ENCODE data around the gene LZTR1.

The LZTR1 gene

DNA sequence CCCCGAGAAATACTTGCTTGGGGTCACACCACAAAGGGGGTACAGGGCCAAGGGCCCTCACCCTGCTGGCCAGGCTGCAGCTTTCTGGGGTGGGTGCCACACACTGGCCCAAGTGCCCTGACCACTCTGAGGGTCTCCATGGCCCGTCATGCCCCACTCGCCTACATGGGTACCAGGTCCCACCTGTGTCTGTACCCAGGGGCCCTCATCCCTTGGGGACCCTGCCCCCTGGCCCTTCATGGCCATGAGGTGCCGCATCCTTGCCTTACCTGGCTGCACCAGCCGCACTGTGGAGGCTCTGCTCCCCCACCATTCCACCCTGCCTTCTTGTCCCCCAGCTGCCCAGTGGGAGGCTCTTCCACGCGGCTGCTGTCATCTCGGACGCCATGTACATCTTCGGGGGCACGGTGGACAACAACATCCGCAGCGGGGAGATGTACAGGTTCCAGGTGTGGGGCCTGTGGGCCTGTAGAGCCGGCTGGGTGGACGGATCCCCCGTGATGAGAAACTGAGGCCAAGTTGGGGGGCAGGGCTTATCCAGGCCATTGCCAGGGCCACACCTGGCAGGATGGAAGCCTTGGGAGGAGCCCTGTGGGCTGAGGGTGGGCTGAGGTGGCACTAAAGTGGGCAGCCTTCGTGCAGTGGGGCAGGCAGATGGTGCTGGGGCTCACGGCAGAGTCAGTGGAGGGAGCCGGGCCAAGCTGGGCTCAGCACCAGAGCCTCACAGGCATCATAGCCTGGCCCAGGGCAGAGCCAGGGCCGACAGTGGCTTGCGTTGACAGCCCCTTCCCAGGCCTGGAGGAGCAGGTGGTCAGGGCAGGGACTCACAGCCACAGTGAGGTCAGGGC lies 10.6 kb downstream of the LZTR1 start:
- TF ChIP-seq, protein P1, sequence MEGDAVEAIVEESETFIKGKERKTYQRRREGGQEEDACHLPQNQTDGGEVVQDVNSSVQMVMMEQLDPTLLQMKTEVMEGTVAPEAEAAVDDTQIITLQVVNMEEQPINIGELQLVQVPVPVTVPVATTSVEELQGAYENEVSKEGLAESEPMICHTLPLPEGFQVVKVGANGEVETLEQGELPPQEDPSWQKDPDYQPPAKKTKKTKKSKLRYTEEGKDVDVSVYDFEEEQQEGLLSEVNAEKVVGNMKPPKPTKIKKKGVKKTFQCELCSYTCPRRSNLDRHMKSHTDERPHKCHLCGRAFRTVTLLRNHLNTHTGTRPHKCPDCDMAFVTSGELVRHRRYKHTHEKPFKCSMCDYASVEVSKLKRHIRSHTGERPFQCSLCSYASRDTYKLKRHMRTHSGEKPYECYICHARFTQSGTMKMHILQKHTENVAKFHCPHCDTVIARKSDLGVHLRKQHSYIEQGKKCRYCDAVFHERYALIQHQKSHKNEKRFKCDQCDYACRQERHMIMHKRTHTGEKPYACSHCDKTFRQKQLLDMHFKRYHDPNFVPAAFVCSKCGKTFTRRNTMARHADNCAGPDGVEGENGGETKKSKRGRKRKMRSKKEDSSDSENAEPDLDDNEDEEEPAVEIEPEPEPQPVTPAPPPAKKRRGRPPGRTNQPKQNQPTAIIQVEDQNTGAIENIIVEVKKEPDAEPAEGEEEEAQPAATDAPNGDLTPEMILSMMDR (conservative IDR thresholded peaks at IDR 0.05; ENCODE audit: low read depth, low read length): no peak
- no peak for DNase-seq (ENCODE audit: low read depth)
- no peak overlapping the region for H3K4me3 ChIP-seq (ENCODE audit: low read depth, low read length)

DNA sequence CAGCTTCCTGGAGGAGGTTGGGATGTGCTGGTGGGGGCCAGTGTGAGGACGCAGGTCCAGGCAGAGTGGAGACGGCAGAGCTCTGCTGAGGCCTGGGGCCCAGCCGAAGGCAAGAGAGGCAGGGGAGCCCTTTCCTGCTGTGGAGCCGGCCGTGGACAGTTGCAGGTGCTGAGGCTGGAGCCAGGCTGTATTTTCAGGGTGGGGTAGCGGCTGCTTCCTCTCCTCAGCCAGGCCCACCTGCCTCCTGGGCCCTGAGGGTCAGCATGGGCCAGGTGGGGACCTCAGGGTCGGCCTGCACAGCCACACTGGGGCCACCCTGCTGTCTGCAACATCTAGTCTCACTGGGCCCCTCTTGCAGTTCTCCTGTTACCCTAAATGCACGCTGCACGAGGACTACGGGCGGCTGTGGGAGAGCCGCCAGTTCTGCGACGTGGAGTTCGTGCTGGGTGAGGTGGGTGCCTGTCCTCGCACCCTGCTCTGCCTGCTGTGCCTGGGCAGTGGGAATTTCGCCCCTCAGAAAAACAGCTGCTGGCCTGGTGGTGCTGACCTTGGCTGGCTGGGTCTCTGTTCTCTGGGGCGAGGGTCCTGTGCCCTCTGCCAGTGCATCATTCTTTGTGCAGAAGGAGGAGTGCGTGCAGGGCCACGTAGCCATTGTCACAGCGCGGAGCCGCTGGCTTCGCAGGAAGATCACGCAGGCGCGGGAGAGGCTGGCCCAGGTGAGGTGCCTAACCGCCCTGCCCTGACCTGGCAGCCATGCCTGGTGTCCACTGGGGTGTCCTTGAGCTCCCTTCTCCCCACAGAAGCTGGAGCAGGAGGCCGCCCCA lies 11.4 kb downstream of the LZTR1 start:
- TF ChIP-seq, protein P1 (conservative IDR thresholded peaks at IDR 0.05; ENCODE audit: low read depth, low read length): no peak
- no peak for DNase-seq (ENCODE audit: low read depth)
- no peak overlapping the region for H3K4me3 ChIP-seq (ENCODE audit: low read depth, low read length)

GRCh38 chr22:20994128-20994901 lies 12.2 kb downstream of the LZTR1 start:
- H3K4me3 ChIP-seq (ENCODE audit: low read depth, low read length): no peak overlapping the region
- TF ChIP-seq, protein P1 (conservative IDR thresholded peaks at IDR 0.05; ENCODE audit: low read depth, low read length): no peak
- no peak for DNase-seq (ENCODE audit: low read depth)

DNA sequence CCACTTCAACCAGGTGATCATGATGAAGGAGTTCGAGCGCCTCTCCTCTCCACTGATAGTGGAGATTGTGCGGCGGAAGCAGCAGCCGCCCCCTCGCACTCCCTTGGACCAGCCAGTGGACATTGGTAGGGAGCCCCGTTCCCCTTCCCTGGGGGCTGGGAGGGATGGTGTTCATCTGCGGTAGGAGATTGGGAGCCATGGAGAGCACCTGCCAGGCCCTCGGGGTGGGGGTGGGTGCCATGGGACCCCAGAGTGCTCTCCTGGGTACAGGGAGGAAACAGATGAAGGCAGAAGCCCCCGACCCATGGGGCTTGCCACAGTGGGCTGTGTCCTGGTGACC lies 12.8 kb downstream of the LZTR1 start:
- no peak for DNase-seq (ENCODE audit: low read depth)
- TF ChIP-seq, protein P1 (conservative IDR thresholded peaks at IDR 0.05; ENCODE audit: low read depth, low read length): no peak
- H3K4me3 ChIP-seq (ENCODE audit: low read depth, low read length): no peak overlapping the region

- no peak for DNase-seq (ENCODE audit: low read depth)
- TF ChIP-seq, protein P1 (conservative IDR thresholded peaks at IDR 0.05; ENCODE audit: low read depth, low read length): no peak
- H3K4me3 ChIP-seq (ENCODE audit: low read depth, low read length): no peak overlapping the region
These were observed 13.4 kb downstream of the LZTR1 start for GRCh38 chr22:20995329-20996030.

- TF ChIP-seq, protein P1 (conservative IDR thresholded peaks at IDR 0.05; ENCODE audit: low read depth, low read length): no peak
- H3K4me3 ChIP-seq (ENCODE audit: low read depth, low read length): no peak overlapping the region
- no peak for DNase-seq (ENCODE audit: low read depth)
These were observed 13.9 kb downstream of the LZTR1 start for GRCh38 chr22:20996031-20996410.

Data from choroid plexus epithelial cell (primary cell).